ENCODE results near the gene DIP2C.
"Not testable (repeated sequence)": the region's sequence is repeated elsewhere in the genome, so short reads cannot be mapped to it uniquely, and the experiment has no call there.

Gene DIP2C

DNA sequence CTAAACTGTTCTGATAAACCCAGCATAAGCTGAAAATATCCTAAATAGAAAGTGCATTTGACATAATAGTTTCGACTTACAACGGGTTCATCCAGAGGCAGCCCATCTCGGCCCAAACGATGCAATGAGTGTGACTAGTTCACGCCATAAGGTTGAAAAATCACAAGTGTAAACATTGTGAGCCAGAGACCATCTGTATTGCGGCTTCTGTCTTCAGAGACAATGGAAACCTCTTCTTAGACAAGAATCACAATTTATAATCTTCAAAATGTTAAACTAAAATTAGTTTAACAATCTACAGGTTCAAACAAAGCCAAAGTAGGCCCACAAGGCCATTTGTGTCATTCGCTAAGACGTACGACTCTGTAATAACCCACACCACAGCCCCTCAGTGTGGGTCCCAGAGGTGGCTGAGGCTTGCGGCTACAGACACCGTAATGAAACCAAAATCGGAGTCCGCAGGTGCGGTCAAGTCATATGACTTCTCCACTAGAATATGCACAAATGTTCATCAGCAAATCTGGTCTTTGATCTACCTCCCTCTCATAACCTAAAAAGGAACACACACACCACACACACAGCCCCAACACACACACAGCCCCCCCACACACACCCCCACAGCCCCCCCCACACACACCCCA lies 81.8 kb downstream of the DIP2C start:
- no peak for DNase-seq

GRCh38 chr10:606762-607544 lies 82.5 kb downstream of the DIP2C start:
- no peak for DNase-seq

DNA sequence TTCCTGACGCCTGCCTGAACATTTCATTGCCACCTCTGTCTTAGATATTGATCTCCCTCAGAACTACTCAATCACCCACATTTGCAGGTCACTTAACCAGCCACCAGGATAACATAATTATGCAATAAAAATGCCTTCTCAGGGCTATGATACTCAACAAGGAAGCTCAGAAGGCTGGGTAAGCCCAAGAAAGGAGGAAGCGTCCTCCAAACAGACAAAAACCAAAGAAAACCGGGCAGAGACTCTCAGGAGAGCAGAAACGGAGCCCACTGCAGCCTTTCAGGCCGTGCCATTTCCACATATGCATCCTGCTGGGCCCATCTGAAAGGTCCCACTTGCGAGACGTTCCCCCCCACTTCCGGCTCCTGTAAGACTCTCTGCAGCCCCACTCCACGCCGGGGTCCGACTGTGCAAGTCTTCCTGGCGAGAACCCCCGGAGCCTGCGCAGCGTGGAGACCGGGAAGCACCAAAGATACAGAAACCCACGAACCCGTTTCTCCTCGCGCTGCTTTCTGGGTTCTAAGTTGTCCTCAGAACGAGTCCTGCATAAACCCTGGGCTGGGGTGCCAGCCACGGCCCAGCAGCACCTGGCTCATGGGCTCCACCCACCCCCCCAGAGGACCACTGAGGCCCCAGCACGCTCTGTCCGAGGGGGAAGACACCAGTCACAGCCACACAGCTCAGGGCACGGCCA lies 83.7 kb downstream of the DIP2C start:
- no peak for DNase-seq

- no peak for DNase-seq
Observed at GRCh38 chr10:604716-605631, 84.5 kb downstream of the DIP2C start.

GRCh38 chr10:603745-604144 lies 85.7 kb downstream of the DIP2C start:
- DNase-seq: no peak

GRCh38 chr10:602391-603005 lies 87.0 kb downstream of the DIP2C start:
- no peak for DNase-seq

GRCh38 chr10:601660-601963 lies 87.9 kb downstream of the DIP2C start:
- no peak for DNase-seq

- no peak for DNase-seq
Observed at GRCh38 chr10:600876-601659, 88.4 kb downstream of the DIP2C start.

DNA sequence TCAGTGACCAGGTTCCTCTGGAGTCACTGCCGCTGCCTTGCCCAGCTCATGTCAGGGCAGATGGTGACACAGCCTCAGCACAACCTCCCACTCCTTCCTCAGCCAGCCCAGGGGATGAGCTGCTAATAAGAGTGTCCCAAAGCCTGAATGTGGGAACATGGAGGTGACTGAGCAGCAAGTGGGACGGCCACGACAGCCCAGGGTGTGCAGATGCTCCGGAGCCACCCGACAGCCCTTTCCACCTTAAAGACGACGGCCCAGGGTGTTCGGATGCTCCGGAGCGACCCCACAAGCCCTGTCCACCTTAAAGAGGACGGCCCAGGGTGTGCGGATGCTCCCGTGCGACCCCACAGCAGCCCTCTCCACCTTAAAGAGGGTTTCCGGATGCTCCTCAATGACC lies 89.2 kb downstream of the DIP2C start:
- DNase-seq: no peak

DNA sequence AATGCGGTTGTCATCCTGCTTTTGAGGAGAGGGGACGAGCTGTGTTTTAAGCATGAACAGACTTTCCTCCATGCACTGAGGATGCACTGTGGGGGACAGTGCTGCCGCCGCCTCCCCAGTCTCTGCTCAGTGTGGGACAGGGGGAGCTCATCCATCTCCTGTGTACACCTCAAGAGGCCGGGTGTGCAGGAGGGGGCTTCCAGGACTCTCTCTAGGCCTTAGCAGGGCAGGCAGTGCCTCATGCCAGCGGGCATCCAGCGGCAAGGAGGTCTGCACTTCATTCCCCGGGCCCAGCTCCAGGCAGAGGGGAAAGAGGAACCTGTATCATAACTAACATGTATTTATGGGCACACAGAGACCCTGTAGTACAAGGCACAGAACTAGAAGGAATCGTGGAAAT lies 89.7 kb downstream of the DIP2C start:
- DNase-seq: no peak

- DNase-seq: no peak
Observed at GRCh38 chr10:598415-599170, 90.9 kb downstream of the DIP2C start.

GRCh38 chr10:597976-598375 lies 91.5 kb downstream of the DIP2C start:
- no peak for DNase-seq

DNA sequence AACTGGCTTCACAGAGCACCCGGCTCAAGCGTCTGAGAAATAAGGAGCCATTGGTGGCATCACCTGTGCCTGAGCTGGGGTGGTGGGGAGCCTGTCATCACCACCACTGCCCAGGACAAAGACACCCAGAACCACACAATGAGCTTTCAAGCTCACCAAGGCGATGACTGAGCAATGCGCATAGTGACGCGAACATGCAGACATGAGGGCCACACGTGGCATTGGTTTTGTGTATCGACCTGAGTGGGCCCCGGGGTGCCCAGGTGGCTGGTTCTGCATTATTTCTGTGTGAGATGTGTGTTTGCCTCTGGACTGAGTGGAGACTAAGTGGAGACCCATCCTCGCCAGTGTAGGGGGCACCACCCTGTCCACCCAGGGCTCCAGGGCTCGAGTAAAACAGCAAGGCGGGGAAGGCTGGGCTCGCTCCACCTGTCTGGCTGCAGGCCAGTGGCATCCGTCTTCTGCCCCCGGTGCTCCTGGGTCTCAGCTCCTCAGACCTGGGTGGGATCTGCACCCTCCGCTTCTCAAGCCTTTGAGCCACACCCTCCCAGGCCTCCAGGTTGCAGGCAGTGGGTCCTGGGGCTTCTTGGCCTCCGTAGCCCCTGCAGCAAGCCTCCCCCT lies 92.6 kb downstream of the DIP2C start:
- DNase-seq: no peak

GRCh38 chr10:596131-596530 lies 93.3 kb downstream of the DIP2C start:
- not testable (repeated sequence) for DNase-seq

DNA sequence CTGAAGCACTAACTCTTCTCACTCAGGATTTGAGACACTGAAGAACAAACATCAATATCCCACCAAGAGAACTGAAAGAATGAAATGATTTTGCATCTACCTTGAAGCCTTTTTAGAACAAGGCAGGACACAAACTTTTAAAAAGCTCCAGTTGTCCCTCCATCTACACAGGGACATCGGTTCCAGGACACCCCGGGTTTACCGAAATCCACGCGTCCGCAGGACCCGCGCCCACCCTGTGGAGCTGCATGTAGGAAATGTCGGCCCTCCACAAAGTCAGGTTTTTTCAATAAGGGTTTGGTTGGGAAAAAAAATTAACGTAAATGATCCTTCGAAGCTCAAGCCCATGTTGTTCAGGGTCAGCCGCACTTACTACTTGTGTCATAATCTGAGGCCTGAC lies 94.0 kb downstream of the DIP2C start:
- no peak for DNase-seq

GRCh38 chr10:594584-595270 lies 94.7 kb downstream of the DIP2C start:
- no peak for DNase-seq

DNA sequence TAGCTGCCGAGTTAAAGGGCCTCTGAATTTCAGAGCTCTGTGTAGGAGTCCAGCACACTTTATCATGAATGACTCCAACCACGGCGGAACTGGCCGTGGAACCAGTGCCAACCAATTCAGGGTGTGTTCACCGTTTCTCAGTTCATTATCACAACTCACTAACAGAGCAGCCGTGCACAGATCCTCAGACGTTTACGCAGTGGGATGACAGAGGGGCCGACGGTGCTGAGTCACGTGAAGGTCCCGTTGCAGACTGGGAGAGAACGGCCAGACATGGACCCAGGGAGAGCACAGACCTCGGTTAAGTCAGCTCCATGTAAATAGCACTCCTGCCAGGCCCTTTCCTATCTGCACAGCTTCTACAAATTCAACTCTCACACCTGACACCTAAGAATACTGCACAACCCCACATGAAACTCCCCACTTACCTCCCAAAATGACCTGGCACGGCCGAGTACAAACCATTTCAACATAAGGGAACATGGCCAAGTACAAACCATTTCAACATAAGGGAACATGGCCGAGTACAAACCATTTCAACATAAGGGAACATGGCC lies 95.5 kb downstream of the DIP2C start:
- no peak for DNase-seq

DNA sequence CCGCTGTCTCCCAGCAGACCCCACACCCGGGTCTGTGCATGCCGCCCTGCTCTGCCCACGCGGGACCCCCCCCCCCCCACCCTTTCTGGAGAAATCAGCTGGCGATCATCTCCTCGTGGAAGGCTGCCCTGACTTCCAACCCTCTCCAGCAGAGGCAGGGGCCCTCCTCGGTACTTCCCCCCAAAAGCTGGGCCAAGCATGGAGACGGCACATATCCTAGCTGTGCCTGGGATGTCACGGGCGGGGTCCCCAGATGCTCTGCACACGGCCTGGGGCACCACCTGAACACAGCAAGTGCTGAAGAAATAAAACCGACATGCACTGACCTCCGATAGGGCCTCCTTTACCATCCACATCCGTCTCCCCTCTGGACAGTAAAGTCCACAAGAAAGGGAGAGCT lies 96.0 kb downstream of the DIP2C start:
- no peak for DNase-seq

DNA sequence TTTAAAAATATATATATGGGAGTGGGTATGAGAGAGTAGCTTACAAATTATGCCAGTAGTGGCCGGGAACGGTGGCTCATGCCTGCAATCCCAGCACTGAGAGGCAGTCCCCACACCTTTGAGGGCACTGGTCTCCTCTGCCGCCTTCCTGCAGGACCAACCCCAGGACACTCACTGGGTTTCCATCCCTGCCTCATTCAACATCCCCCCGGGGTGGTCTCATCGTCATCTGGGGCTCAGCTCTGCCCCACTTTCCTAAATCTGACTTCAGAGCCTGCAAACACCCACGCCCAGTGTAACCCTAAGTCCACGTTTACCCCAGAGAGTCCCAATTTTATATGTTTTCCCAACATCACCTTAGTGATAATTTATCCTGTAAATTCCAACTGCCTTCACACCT lies 96.5 kb downstream of the DIP2C start:
- DNase-seq: no peak

GRCh38 chr10:591646-592045 lies 97.8 kb downstream of the DIP2C start:
- no peak for DNase-seq
